ENCODE results near the gene PDZD2.
"Not testable (repeated sequence)": the region's sequence is repeated elsewhere in the genome, so short reads cannot be mapped to it uniquely, and the experiment has no call there.

The PDZD2 gene

DNA sequence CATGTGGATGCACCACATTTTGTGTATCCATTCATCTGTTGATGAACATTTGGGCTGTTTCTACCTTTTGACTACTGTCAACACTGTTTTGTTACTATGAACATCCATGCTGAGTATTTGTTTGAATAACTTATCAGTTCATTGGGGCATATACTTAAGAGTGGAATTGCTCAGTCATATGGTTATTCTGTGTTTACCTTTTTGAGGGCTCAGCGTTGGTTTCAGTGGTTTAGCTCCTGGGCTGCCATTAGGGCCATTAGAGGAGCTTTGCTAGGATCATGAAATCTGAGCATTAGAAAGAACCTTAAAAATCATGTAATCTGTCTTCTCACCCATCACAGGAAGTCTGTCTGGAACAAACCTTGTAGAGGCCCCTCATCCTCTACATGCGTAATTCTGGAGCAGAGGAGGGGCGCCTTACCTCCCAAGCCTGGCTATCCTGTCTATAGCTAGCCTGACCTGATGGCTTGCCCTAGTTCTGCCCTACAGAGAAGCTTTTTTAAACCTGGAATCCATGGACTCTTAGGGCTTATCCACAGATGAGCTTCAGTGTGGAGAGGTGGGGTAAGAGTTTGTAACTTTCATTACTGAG, 92.9 kb downstream of the PDZD2 start:
- DNase-seq (ENCODE audit: low spot score) (no peak), FAIRE-seq (no peak)

GRCh38 chr5:31732821-31733220, 93.9 kb downstream of the PDZD2 start:
- DNase-seq (ENCODE audit: low spot score); FAIRE-seq: not testable (repeated sequence)

DNA sequence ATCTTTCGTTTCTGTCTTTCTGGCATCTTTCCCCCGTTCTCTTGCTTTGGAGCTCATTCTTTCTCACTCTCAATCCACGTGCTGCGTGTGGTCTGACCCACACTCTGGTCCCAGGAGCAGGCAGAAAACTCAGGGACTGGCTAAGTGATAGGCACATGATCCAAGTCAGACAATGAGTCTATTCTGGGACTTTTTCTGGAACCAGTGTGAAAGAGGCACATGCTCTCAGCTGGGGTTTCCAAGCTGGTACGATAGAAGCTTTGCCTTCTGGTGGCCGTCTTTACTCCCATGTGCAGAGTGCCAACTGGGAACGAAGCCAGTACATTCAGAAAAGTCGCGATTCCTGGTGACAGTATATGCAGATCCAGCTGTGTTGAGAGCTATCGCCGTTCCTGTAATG, 94.4 kb downstream of the PDZD2 start:
- FAIRE-seq (no peak), DNase-seq (ENCODE audit: low spot score) (no peak)

GRCh38 chr5:31736127-31736526, 97.2 kb downstream of the PDZD2 start:
- FAIRE-seq, result no peak
- no peak for DNase-seq (ENCODE audit: low spot score)

GRCh38 chr5:31738199-31738598, 99.3 kb downstream of the PDZD2 start:
- FAIRE-seq, result no peak
- DNase-seq (ENCODE audit: low spot score), result no peak

DNA sequence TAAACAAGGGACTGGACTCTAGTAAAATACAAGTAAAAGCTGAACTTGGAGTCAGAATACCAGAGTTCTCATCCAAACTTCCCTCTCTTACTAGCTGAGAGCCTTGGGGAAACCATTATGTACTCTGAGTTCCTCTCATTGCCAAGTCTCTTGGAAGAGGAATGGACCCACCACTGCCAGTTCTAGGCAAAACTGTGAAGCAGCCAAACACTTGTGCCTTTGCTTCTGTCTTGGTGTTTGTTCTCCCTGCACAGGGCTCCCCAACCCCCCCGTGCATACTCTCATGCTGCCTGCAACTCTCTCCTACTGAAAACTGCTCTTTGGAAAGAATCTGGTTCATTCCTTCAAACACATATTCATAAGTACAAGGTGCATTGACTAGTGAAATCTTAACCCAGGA, 102.6 kb downstream of the PDZD2 start:
- DNase-seq (ENCODE audit: low spot score) (no peak), FAIRE-seq (no peak)

DNA sequence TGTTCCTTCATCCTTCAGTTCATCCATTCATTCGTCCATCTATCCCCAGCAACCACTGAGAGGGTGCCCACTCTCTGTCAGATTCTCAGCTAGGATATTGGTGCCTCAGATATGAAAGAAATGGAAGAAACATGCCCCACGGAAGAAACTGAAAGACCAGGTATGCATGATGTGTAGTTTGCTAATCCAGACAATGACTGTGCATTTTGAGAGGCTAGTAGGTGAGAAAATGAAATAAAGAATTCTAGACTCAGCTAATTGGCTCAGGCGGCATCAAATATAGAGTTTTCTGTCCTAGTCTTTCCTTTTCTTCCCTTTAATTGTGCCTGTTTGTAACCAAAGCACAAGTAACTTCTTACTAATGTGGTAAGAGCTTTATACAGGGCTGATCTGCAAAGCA, 104.7 kb downstream of the PDZD2 start:
- DNase-seq (ENCODE audit: low spot score) (no peak), FAIRE-seq (no peak)

- DNase-seq (ENCODE audit: low spot score) (no peak), FAIRE-seq (no peak)
These were observed 109.7 kb downstream of the PDZD2 start for GRCh38 chr5:31748458-31749172.

- DNase-seq (ENCODE audit: low spot score) (no peak), FAIRE-seq (no peak)
These were observed 111.3 kb downstream of the PDZD2 start for GRCh38 chr5:31750215-31750614.

GRCh38 chr5:31751610-31752009, 112.7 kb downstream of the PDZD2 start:
- FAIRE-seq (no peak), DNase-seq (ENCODE audit: low spot score) (no peak)

- no peak for FAIRE-seq
- no peak for DNase-seq (ENCODE audit: low spot score)
These were observed 114.9 kb downstream of the PDZD2 start for GRCh38 chr5:31753700-31754357.

- no peak for DNase-seq (ENCODE audit: low spot score)
- FAIRE-seq, result no peak
These were observed 115.4 kb downstream of the PDZD2 start for GRCh38 chr5:31754358-31754704.

DNA sequence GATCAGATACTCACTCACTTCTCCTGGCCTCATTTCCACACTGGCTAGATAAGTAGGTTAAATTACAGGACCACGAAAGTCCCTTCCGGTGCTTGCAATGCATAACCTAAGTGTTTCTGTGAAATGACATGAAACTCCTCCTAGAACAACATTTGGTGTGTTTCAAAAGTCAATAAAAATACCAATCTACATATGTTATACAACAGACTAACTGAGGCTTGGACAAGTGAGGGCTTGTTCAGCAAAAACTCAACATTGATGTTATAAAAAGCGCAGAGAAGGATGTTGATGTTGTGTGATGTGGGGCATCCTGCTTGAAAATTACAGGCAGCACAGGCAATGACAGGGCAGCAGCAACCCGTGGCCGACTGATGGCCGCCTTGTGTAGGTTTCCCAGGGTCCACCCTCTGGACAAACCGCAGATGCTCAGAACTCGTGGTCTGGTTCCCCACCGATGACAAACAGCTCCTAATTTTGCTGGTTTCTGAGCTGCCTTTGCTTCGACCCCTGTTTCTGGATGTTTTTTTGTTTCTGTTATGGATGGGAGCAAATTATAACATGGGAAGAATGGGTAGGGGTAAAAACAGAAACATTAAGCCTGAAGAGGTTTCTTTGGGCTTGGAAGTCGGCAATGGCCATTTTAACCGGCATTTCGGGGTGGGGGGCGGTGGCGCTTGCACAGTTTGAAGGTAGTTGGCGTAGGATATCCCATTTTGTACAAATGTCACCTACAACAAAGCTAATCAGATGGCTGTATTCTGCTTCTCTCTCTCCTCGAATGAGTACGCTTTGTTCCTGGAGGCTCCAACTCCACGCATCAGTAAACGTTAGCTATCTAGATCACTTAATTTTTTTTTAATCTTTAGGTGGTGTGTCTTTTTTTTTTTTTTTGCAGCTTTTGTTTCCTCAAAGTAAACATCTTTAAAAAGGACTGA, 116.1 kb downstream of the PDZD2 start:
- DNase-seq (ENCODE audit: low spot score), result no peak
- FAIRE-seq, result no peak

DNA sequence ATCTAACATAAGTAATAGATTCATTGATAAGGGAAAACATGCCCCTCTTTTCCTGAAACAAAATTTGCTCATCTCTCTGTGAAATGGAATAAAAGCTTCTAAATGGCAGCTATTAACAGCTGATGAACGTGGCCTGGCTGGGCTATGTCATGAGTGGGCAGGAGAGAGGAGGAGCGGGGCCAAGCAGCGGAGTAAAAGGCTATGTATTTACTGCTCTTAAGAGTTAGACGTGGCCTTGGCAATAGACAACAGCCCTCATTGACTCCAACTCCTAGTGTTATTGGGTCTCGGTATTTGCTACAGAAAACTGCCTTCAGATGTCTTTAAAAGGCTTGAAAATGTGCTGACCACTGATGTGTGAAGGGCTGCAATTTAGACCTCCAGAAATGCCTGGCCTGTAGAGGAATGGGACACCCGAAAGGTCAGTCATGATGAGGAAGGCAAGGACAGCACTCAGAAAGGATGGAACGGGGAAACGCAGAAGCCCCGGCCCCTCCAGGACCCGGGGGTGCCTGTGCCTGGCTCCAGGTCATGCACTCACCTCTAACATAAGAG, 116.8 kb downstream of the PDZD2 start:
- DNase-seq (ENCODE audit: low spot score), result no peak
- FAIRE-seq, result no peak

DNA sequence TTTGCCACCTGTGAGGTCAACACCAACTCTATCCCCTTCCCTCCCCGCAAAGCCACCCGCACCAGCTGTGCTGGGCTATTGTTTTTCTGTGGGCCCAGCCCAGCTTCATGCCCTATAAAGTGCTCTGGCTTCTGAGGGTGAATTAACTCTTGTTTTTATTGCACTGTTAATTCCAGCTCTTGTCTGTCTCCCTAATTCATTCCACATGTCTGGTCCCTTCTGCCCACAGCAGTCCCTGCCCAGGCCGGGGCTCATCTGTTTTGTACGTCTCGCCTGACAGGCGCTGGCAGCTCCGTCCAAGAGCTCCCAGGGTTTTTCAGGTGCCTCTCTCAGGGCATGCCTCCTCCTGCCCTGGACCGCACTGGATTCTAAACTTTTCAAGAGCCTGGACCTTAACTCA, 118.9 kb downstream of the PDZD2 start:
- FAIRE-seq (no peak), DNase-seq (ENCODE audit: low spot score) (no peak)

- FAIRE-seq (no peak), DNase-seq (ENCODE audit: low spot score) (no peak)
These were observed 120.0 kb downstream of the PDZD2 start for GRCh38 chr5:31758803-31759425.

DNA sequence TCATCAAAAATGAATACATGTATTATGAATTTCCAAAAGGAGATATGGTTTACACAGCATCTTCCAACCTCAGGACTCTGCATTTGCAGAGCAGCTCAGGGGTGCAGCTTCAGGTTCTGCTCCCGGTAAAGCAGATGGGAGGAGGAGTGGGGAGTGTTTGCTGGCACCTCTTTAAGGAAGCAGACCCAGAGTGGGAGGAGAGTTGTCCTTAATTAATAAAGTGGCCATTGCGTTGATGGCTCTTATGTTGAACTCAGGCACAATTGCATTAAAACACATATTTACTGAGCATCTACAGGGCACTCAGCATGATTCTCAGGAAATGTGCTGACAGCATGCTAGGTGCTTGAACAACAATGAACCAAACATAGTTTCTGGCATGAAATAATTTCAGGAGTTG, 121.0 kb downstream of the PDZD2 start:
- no peak for FAIRE-seq
- no peak for DNase-seq (ENCODE audit: low spot score)

DNA sequence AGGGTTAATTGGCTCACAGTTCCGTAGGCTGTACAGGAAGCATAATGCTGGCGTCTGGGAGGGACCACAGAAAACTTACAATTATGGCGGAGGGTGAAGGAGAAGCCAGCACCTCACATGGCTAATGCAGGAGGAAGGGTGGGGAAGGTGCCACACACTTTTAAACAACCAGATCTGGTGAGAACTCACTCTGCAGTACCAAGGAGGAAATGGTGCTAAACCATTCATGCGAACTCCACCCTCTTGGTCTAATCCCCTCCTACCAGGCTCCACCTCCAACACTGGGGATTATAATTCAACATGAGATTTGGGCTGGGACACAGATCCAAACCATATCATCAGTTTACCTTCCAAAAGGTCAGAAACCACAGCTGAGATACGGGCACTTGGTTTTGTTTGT, 122.9 kb downstream of the PDZD2 start:
- DNase-seq (ENCODE audit: low spot score) (no peak), FAIRE-seq (no peak)

DNA sequence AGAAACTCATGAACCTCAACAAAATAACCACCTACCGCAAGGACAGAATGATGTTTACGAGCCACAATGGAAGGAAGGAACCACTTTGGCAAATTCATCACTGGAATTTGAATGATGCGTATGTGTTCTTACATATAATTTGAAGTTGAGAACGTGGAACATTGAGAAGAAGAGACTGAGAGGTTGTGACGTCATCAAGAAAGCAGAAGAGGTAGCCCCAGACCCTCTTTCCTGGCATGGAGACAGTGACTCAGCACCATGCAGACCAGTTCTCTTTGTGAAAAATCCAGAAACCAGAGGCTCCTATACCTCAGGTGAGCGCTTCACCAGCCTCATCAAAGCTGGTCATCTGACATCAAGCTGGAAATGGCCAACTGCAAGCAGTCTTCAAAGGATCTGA, 124.5 kb downstream of the PDZD2 start:
- FAIRE-seq (no peak), DNase-seq (ENCODE audit: low spot score) (no peak)

DNA sequence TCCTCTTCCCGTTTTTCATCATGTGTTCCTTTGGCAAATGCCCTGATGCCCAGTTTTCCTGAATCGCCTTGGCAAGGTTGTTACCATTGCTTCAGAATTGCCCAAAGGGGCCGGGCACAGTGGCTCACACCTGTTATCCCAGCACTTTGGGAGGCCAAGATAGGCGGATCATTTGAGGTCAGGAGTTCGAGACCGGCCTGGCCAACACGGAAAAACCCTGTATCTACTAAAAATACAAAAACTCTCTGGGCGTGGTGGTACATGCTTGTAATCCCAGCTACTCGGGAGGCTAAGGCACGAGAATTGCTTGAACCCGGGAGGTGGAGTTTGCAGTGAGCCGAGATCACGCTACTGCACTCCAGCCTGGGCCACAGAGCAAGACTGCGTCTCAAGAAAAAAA, 125.8 kb downstream of the PDZD2 start:
- not testable (repeated sequence) for FAIRE-seq; DNase-seq (ENCODE audit: low spot score)
